H1 (cell line): ENCODE data around the gene ACAD11. TPM values are rescaled to one million over a fixed set of nuclear protein-coding genes. Genes with fewer than 3 reads are reported as not detected.

Experiments used
- CHD7 ChIP-seq: fragments of 300-600 bp; sonication (generic); IDR thresholded peaks from 2 replicates; pipeline ENCODE4 v1.7.1; 2012; ENCODE audit warnings: low read length, moderate library complexity, mild to moderate bottlenecking, inconsistent platforms; ENCODE audit not compliant: insufficient replicate concordance
- KDM5A ChIP-seq: fragments of 200-600 bp; IDR thresholded peaks from 2 replicates; pipeline ENCODE4 v1.7.1; 2012; ENCODE audit warnings: mild to moderate bottlenecking, low read length, inconsistent platforms, mixed read lengths
- polyA plus RNA-seq, 7 experiments: library from polyadenylated mRNA; depleted of rRNA in 3 of 7; stranded (reverse) in 5 of 7; unstranded in 2 of 7; fragments of >200 nt in 5 of 7; fragments of 200-250 nt in 2 of 7; gene quantifications; 1 replicate in 5 of 7; 2 replicates in 1 of 7; 4 replicates in 1 of 7; pipeline versions ENCODE4 v1.2.1 to v1.2.3, GENCODE V29; 2011 to 2013; ENCODE audit warnings: missing spikeins in 2 of 7, mixed read lengths in 2 of 7
- total RNA-seq: library from RNA; stranded (reverse); fragmentation: NEBNext Ultra II Directional; extraction: Animal tissue kit (Norgen Biotek cat#: 25700); gene quantifications from 2 replicates; pipeline ENCODE4 v1.2.1, GENCODE V29; 2021

ACAD11 gene
- total and polyA plus RNA-seq, 2 of the 8 experiments (the other 6 are each of a cell fraction or from before 2014, with no cell fraction given): 5.5 to 11.0 TPM

DNA sequence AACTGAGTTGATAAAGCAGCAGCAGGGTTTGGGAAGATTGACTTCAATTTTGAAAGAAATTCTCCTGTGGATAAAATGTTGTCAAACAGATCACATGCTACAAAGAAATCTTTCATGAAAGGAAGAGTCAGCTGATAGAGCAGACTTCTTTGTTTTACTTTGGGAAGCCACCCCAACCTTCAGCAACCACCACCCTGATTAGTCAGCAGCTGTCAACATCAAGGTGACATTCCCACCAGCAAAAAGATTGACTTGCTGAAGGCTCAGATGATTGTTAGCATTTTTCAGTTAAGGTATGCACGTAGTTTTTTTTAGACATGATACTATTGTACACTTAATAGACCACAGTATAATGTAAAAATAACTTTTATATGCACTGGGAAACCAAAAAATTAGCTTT, 150.1 kb downstream of the ACAD11 start (continued):
- TF ChIP-seq CHD7 (no peak), KDM5A (no peak)
